OCI-LY7 (cell line): ENCODE data around the gene MMP2. TPM values are rescaled to one million over a fixed set of nuclear protein-coding genes. Genes with fewer than 3 reads are reported as not detected.

Experiments used
- BruUV-seq: library from RNA; stranded (reverse); fragments of 400-500 nt; replicated peaks from 2 replicates; lab custom pipeline; 2021; lab: Mats Ljungman, UMichigan
- CTCF ChIA-PET: fragments of 300-600 bp; sonication (Branson Sonifier 250); formaldehyde crosslinking; loops from one replicate; lab custom pipeline; 2022; ENCODE audit warnings: antibody characterized with exemption; ENCODE audit not compliant: unreplicated experiment; lab: Charles Lee
- POLR2A ChIA-PET: fragments of 300-600 bp; sonication (Branson Sonifier 250); formaldehyde crosslinking; loops from one replicate; lab custom pipeline; 2022; ENCODE audit warnings: antibody characterized with exemption; lab: Charles Lee
- DNase-seq: peaks from one replicate; pipeline ENCODE4 v3.0.0-alpha.2; 2015; ENCODE audit warnings: low spot score
- H2AFZ ChIP-seq: fragments of 200-600 bp; sonication (generic), shearing (Covaris generic); 2 replicates; pipeline ENCODE4 v1.6.1; 2014; ENCODE audit warnings: mild to moderate bottlenecking, antibody characterized with exemption, low read length, moderate library complexity
- H3K27ac ChIP-seq: fragments of 200-600 bp; sonication (generic); 2 replicates; pipeline ENCODE4 v1.5.1; 2014; ENCODE audit warnings: mixed run types, low read depth, mild to moderate bottlenecking, moderate library complexity, low read length, inconsistent platforms; ENCODE audit not compliant: poor library complexity, severe bottlenecking
- H3K36me3 ChIP-seq: fragments of 200-600 bp; sonication (generic); 2 replicates; pipeline ENCODE4 v1.6.1; 2014; ENCODE audit warnings: mild to moderate bottlenecking, antibody characterized with exemption, low read length, moderate library complexity, mixed read lengths; ENCODE audit not compliant: insufficient read depth
- H3K4me1 ChIP-seq: fragments of 200-600 bp; sonication (generic); 2 replicates; pipeline ENCODE4 v1.5.1; 2014; ENCODE audit warnings: mild to moderate bottlenecking, low read length; ENCODE audit not compliant: insufficient read depth, poor library complexity, severe bottlenecking
- H3K4me2 ChIP-seq: fragments of 200-600 bp; sonication (generic); 2 replicates; pipeline ENCODE4 v1.6.1; 2014; ENCODE audit warnings: mild to moderate bottlenecking, low read length
- H3K4me3 ChIP-seq: fragments of 200-600 bp; sonication (generic); 2 replicates; pipeline ENCODE4 v1.5.1; 2014; ENCODE audit warnings: mild to moderate bottlenecking, low read depth, low read length; ENCODE audit not compliant: poor library complexity, severe bottlenecking
- H3K79me2 ChIP-seq: fragments of 200-600 bp; sonication (generic); 2 replicates; pipeline ENCODE4 v1.6.1; 2016; ENCODE audit warnings: low read depth, mild to moderate bottlenecking, low read length, moderate library complexity, mixed read lengths; ENCODE audit not compliant: insufficient read depth
- H3K9me2 ChIP-seq: fragments of 200-600 bp; sonication (generic); 2 replicates; pipeline ENCODE4 v1.6.1; 2016; ENCODE audit warnings: mild to moderate bottlenecking, low read length, mixed read lengths; ENCODE audit not compliant: insufficient read depth
- H3K9me3 ChIP-seq: fragments of 200-600 bp; sonication (generic); 2 replicates; pipeline ENCODE4 v1.6.1; 2014; ENCODE audit warnings: mild to moderate bottlenecking, mixed run types, low read length, mixed read lengths
- H4K20me1 ChIP-seq: fragments of 200-600 bp; sonication (generic); 2 replicates; pipeline ENCODE4 v1.6.1; 2014; ENCODE audit warnings: mild to moderate bottlenecking, antibody characterized with exemption, low read length, moderate library complexity, mixed read lengths; ENCODE audit not compliant: insufficient read depth
- EZH2phosphoT487 ChIP-seq: fragments of 200-600 bp; sonication (generic); IDR thresholded peaks from 2 replicates; pipeline ENCODE4 v1.6.1; 2018; ENCODE audit warnings: low read depth, borderline replicate concordance, mild to moderate bottlenecking, mixed run types, antibody characterized with exemption, low read length, moderate library complexity, mixed read lengths
- intact Hi-C: fragments of 100-400 bp; cut with micrococcal nuclease; formaldehyde crosslinking; loops from one replicate; pipeline ENCODE4 v1.10.0; 2022; ENCODE audit not compliant: unreplicated experiment
- total RNA-seq, 2 experiments: library from RNA; depleted of rRNA in 1 of 2; stranded (reverse); fragments of >200 nt in 1 of 2; shearing (Covaris generic) in 1 of 2; gene quantifications; 2 replicates each; pipeline ENCODE4 v1.2.3, GENCODE V29; 2014 to 2022
- TF ChIP-seq, protein P1 (sequence below): fragments of 200-600 bp; sonication (generic); conservative IDR thresholded peaks from 2 replicates; pipeline ENCODE4 v1.5.1; 2014; ENCODE audit warnings: mild to moderate bottlenecking, antibody characterized with exemption, low read length, moderate library complexity, mixed read lengths

Gene MMP2
- total RNA-seq, 2 experiments from 2014 or later: 0.48 TPM; not detected in 1

- H3K4me2 ChIP-seq: no peak overlapping the region
- no peaks in the 10 kb centered on the region for H3K79me2 ChIP-seq
- intact Hi-C loops: no loop called here
- ChIA-PET CTCF (no interaction called here), POLR2A (interaction anchor here (0.7 kb wide), 1 partner anchor 275 kb away, joined by 5 read pairs; no protein-coding TSS in a partner anchor)
- no peaks in the 10 kb centered on the region for H3K9me2 ChIP-seq
- H3K9me3 ChIP-seq: no peaks in the 10 kb centered on the region
- no peak overlapping the region for H2AFZ ChIP-seq
- no peak for TF ChIP-seq EZH2phosphoT487
- TF ChIP-seq, protein P1, sequence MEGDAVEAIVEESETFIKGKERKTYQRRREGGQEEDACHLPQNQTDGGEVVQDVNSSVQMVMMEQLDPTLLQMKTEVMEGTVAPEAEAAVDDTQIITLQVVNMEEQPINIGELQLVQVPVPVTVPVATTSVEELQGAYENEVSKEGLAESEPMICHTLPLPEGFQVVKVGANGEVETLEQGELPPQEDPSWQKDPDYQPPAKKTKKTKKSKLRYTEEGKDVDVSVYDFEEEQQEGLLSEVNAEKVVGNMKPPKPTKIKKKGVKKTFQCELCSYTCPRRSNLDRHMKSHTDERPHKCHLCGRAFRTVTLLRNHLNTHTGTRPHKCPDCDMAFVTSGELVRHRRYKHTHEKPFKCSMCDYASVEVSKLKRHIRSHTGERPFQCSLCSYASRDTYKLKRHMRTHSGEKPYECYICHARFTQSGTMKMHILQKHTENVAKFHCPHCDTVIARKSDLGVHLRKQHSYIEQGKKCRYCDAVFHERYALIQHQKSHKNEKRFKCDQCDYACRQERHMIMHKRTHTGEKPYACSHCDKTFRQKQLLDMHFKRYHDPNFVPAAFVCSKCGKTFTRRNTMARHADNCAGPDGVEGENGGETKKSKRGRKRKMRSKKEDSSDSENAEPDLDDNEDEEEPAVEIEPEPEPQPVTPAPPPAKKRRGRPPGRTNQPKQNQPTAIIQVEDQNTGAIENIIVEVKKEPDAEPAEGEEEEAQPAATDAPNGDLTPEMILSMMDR: no peak
- no peak for DNase-seq
- no peaks in the 10 kb centered on the region for H3K4me1 ChIP-seq
- no peak overlapping the region for H3K27ac ChIP-seq
- H4K20me1 ChIP-seq: no peaks in the 10 kb centered on the region
- BruUV-seq: no TSS peak
- H3K4me3 ChIP-seq: no peak overlapping the region
- no peaks in the 10 kb centered on the region for H3K36me3 ChIP-seq
These were observed 35.3 kb upstream of the MMP2 start for GRCh38 chr16:55443434-55444346.

DNA sequence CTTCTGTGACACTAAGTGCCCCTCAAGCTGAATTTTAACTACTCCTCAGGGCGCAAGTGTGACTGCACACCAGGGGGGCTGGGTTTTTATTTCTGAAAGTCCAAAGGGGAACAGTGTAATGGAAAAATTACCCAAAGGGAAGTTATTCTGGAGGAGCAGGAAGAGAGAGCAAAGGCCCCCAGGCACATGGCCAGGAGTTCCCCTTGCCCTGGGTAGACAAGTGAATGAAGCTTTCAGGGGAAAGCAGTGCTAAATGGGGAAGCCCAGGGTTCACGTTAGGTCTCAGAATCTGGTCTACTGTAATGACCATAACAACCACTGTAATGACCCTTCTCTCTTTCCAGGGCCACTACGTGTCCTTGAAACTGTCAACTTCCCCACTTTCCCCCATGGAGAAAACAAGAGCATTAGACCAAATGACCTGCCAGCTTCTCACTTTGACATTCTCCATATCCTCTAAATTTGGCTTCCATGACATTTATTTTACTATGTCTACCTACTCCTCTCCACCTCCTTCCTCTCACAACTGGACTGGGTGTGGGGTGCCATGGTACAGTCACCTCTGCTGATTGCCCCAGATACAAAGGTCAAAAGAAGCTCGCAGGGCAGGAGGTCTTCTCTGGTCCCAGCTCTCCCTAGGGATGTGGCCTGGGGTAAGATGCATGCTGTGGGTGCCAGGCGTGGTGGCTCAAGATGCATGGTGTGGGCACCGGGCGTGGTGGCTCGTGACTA, 34.1 kb upstream of the MMP2 start:
- ChIA-PET POLR2A (interaction anchor here (0.7 kb wide), 1 partner anchor 274 kb away, joined by 5 read pairs; no protein-coding TSS in a partner anchor), CTCF (no interaction called here)
- Histone ChIP-seq H2AFZ (no peak overlapping the region), H4K20me1 (no peaks in the 10 kb centered on the region), H3K4me1 (no peaks in the 10 kb centered on the region), H3K4me2 (no peak overlapping the region), H3K36me3 (no peaks in the 10 kb centered on the region), H3K27ac (no peak overlapping the region), H3K9me2 (no peaks in the 10 kb centered on the region), H3K9me3 (no peaks in the 10 kb centered on the region), H3K4me3 (no peak overlapping the region), H3K79me2 (no peaks in the 10 kb centered on the region)
- TF ChIP-seq EZH2phosphoT487: no peak
- TF ChIP-seq, protein P1: no peak
- no TSS peak for BruUV-seq
- intact Hi-C loops: no loop called here
- DNase-seq: no peak
